Measurements from ENCODE around the gene GNAQ.

DNA sequence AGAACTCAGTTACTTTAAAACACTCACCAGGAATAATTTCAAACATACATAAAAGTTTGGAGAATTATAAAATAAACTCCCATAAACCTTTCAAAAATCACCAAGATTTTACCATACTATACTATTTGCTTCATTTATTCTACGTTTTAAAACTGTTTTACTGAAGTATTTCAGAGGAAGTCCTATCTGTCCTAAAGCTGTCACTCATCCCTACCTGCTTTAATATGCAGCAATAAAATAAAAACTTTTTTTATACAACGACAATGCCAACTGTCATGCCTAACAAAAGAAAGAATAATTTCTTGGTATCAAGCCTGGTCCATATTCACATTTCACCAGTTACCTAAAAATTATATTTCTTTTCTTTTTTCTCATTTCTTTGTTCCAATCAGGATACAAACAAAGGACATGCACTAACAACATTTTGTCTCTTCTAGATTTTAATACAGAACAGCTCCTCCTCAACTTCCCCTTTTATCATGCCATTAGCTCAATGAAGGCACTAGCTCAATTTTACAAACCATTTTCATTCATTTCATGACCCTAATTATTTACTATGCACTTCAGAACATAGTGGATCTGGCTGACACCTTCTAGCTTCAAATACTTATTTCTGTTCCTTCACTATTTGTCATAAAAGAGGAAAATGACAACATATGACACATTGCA is 135.2 kb downstream of the GNAQ start:
- TF ChIP-seq, protein P1, sequence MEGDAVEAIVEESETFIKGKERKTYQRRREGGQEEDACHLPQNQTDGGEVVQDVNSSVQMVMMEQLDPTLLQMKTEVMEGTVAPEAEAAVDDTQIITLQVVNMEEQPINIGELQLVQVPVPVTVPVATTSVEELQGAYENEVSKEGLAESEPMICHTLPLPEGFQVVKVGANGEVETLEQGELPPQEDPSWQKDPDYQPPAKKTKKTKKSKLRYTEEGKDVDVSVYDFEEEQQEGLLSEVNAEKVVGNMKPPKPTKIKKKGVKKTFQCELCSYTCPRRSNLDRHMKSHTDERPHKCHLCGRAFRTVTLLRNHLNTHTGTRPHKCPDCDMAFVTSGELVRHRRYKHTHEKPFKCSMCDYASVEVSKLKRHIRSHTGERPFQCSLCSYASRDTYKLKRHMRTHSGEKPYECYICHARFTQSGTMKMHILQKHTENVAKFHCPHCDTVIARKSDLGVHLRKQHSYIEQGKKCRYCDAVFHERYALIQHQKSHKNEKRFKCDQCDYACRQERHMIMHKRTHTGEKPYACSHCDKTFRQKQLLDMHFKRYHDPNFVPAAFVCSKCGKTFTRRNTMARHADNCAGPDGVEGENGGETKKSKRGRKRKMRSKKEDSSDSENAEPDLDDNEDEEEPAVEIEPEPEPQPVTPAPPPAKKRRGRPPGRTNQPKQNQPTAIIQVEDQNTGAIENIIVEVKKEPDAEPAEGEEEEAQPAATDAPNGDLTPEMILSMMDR (IDR thresholded peaks at IDR 0.05) = no peak
- no peak for TF ChIP-seq EZH2 (IDR thresholded peaks at IDR 0.05; ENCODE audit: borderline replicate concordance, insufficient read depth, low read depth, low read length, poor library complexity, severe bottlenecking)

Data from B cell (primary cell).